Breast epithelium (tissue), 3 donors: ENCODE data around the gene XPO6.

Experiments used
- CTCF ChIP-seq, 3 donors: fragments of 450-650 bp; IDR thresholded peaks; one replicate each; pipeline ENCODE4 v1.5.1; 2016 to 2017; ENCODE audit warnings: antibody characterized with exemption in 3 of 3, mild to moderate bottlenecking in 3 of 3, moderate library complexity in 3 of 3
- POLR2A ChIP-seq: fragments of 450-650 bp; IDR thresholded peaks from one replicate; pipeline ENCODE4 v1.6.1; 2016; ENCODE audit warnings: antibody characterized with exemption, mild to moderate bottlenecking, moderate library complexity
- POLR2AphosphoS5 ChIP-seq, 3 donors: sonication (generic); formaldehyde crosslinking; IDR thresholded peaks; one replicate each; pipeline ENCODE4 v1.6.1; 2017; ENCODE audit warnings: antibody characterized with exemption in 3 of 3

GRCh38 chr16:28084209-28084608, 127.6 kb downstream of the XPO6 start:
- TF ChIP-seq CTCF (IDR thresholded peaks at IDR 0.05) (no peak), POLR2A (no peak), POLR2AphosphoS5 (IDR thresholded peaks at IDR 0.05) (no peak)
